HepG2 (cell line): ENCODE data around the gene PIK3CG. TPM values are rescaled to one million over a fixed set of nuclear protein-coding genes. Genes with fewer than 3 reads are reported as not detected.

Source experiments
- ATAC-seq: fragments of 200-7000 bp; cut with Tn5 transposase; 3 replicates; pipeline ENCODE4 v1.9.1; 2020; ENCODE audit warnings: mild to moderate bottlenecking, moderate library complexity
- BruUV-seq: library from RNA; stranded (reverse); fragments of 400-500 nt; replicated peaks from 2 replicates; lab custom pipeline; 2021; lab: Mats Ljungman, UMichigan
- CTCF ChIA-PET: fragments of 300-600 bp; formaldehyde crosslinking; extraction: SDS; loops from one replicate; lab custom pipeline; 2021; ENCODE audit warnings: low total read pairs, inconsistent platforms, low intra/inter-chr PET ratio; lab: Yijun Ruan, JAX
- POLR2A ChIA-PET: fragments of 350-600 bp; sonication (Branson Sonifier 250); formaldehyde crosslinking; loops from one replicate; lab custom pipeline; 2020; ENCODE audit warnings: antibody characterized with exemption, inconsistent platforms; lab: Yijun Ruan, JAX
- DNase-seq: peaks from one replicate; pipeline ENCODE4 v3.0.0-alpha.2; 2015; ENCODE audit warnings: low spot score
- FAIRE-seq: peaks from 3 replicates; lab custom pipeline; 2011; peaks lifted over from hg19 to GRCh38; lab: Jason Lieb, UNC
- H2AFZ ChIP-seq: one replicate; pipeline ENCODE4 v1.6.1; 2011; ENCODE audit warnings: low read length, inconsistent platforms
- H3K27ac ChIP-seq: fragments of 300-600 bp; 3 replicates; pipeline ENCODE4 v1.8.0; 2011; ENCODE audit warnings: mixed run types, mild to moderate bottlenecking, mixed read lengths, low read length, inconsistent platforms; ENCODE audit not compliant: insufficient read depth; ENCODE audit errors: extremely low read length
- H3K27me3 ChIP-seq, 2 experiments: fragments of 200-600 bp in 1 of 2; 2 replicates in 1 of 2; 3 replicates in 1 of 2; pipeline versions ENCODE4 v1.6.0 to v1.8.0; 2011; ENCODE audit warnings: low read length in 2 of 2, mild to moderate bottlenecking in 2 of 2, moderate library complexity in 2 of 2, inconsistent platforms in 1 of 2; ENCODE audit not compliant: insufficient read depth in 2 of 2, control insufficient read depth in 1 of 2
- H3K36me3 ChIP-seq, 2 experiments: fragments of 200-600 bp in 1 of 2; replicated peaks in 1 of 2; 2 replicates in 1 of 2; 3 replicates in 1 of 2; pipeline versions ENCODE4 v1.5.1 to v1.8.0; 2011; ENCODE audit warnings: low read length in 2 of 2, inconsistent platforms in 1 of 2; ENCODE audit not compliant: insufficient read depth in 2 of 2, control insufficient read depth in 1 of 2
- H3K4me1 ChIP-seq: 2 replicates; pipeline ENCODE4 v1.5.1; 2012; ENCODE audit warnings: low read length, inconsistent platforms; ENCODE audit not compliant: insufficient read depth
- H3K4me2 ChIP-seq: 2 replicates; pipeline ENCODE4 v1.6.0; 2011; ENCODE audit warnings: low read depth, low read length, inconsistent platforms
- H3K4me3 ChIP-seq, 3 experiments: fragments of 200-600 bp in 1 of 3; sonication (generic), shearing (Covaris generic) in 1 of 3; replicated peaks in 1 of 3; 2 replicates each; pipeline ENCODE4 v1.5.1; 2011 to 2016; ENCODE audit warnings: low read length in 3 of 3, inconsistent platforms in 2 of 3, low read depth in 2 of 3, mild to moderate bottlenecking in 2 of 3, control low read depth in 1 of 3, mixed read lengths in 1 of 3; ENCODE audit not compliant: insufficient read depth in 1 of 3
- H3K79me2 ChIP-seq: one replicate; pipeline ENCODE4 v1.6.1; 2011; ENCODE audit warnings: low read length, inconsistent platforms; ENCODE audit not compliant: insufficient read depth
- H3K9ac ChIP-seq: 2 replicates; pipeline ENCODE4 v1.6.0; 2011; ENCODE audit warnings: mild to moderate bottlenecking, low read depth, low read length, inconsistent platforms; ENCODE audit not compliant: insufficient read depth
- H3K9me3 ChIP-seq: 2 replicates; pipeline ENCODE4 v1.5.1; 2012; ENCODE audit warnings: mild to moderate bottlenecking, low read length
- H4K20me1 ChIP-seq: 2 replicates; pipeline ENCODE4 v1.6.0; 2011; ENCODE audit warnings: inconsistent platforms, mild to moderate bottlenecking, low read length, moderate library complexity; ENCODE audit not compliant: insufficient read depth
- AGO2 ChIP-seq: fragments of 200-400 bp; formaldehyde crosslinking; optimal IDR thresholded peaks from 2 replicates; pipeline ENCODE3; 2017; ENCODE audit warnings: mild to moderate bottlenecking, low read depth, low read length, moderate library complexity
- CHCHD3 ChIP-seq: sonication (generic); formaldehyde crosslinking; IDR thresholded peaks from 2 replicates; pipeline ENCODE4 v1.8.0; 2022; ENCODE audit warnings: mild to moderate bottlenecking, missing genetic modification reagents, moderate library complexity
- DPF2 ChIP-seq: sonication (generic); formaldehyde crosslinking; IDR thresholded peaks from 2 replicates; pipeline ENCODE4 v1.4.0; 2020; ENCODE audit warnings: mild to moderate bottlenecking, low read depth, missing genetic modification reagents, borderline replicate concordance
- GABPB1 ChIP-seq: IDR thresholded peaks from 2 replicates; pipeline ENCODE4 v1.6.1; 2016; ENCODE audit warnings: mild to moderate bottlenecking, missing genetic modification reagents, moderate library complexity, missing compliant biosample characterization
- GTF2F1 ChIP-seq: fragments of 150-350 bp; IDR thresholded peaks from 2 replicates; pipeline ENCODE4 v1.6.1; 2014; ENCODE audit warnings: low read length
- LCORL ChIP-seq, 2 experiments: fragments of 450-650 bp in 1 of 2; sonication (generic) in 1 of 2; formaldehyde crosslinking in 1 of 2; IDR thresholded peaks; 2 replicates each; pipeline versions ENCODE4 v1.5.0 to v1.6.1; 2017 to 2020; ENCODE audit warnings: antibody characterized with exemption in 1 of 2, missing genetic modification reagents in 1 of 2
- MAF1 ChIP-seq: sonication (generic); formaldehyde crosslinking; IDR thresholded peaks from 2 replicates; pipeline ENCODE4 v1.5.0; 2020; ENCODE audit warnings: missing genetic modification reagents, borderline replicate concordance
- PCBP2 ChIP-seq: fragments of 200-400 bp; formaldehyde crosslinking; optimal IDR thresholded peaks from 2 replicates; pipeline ENCODE3; 2018; ENCODE audit warnings: low read length, low read depth; ENCODE audit not compliant: poor library complexity, severe bottlenecking
- PPARG ChIP-seq: conservative IDR thresholded peaks from 2 replicates; pipeline ENCODE4 v1.6.1; 2016; ENCODE audit warnings: missing biosample characterization, missing genetic modification reagents
- RELA ChIP-seq: sonication (generic); formaldehyde crosslinking; IDR thresholded peaks from 2 replicates; pipeline ENCODE4 v1.4.0; 2020; ENCODE audit warnings: missing genetic modification reagents
- RFXANK ChIP-seq: IDR thresholded peaks from 2 replicates; pipeline ENCODE4 v1.6.1; 2016
- THYN1 ChIP-seq: sonication (generic); formaldehyde crosslinking; IDR thresholded peaks from 2 replicates; pipeline ENCODE4 v1.8.1; 2023; ENCODE audit warnings: low read depth, mild to moderate bottlenecking, moderate library complexity, missing genetic modification reagents, borderline replicate concordance
- ZFP36 ChIP-seq: fragments of 150-350 bp; IDR thresholded peaks from 2 replicates; pipeline ENCODE4 v1.6.1; 2018; ENCODE audit warnings: borderline replicate concordance, low read length, low read depth; ENCODE audit not compliant: partially characterized antibody
- ZFP41 ChIP-seq: sonication (generic); formaldehyde crosslinking; IDR thresholded peaks from 2 replicates; pipeline ENCODE4 v1.4.0; 2020; ENCODE audit warnings: mild to moderate bottlenecking, missing genetic modification reagents, borderline replicate concordance
- ZNF362 ChIP-seq: sonication (generic); formaldehyde crosslinking; IDR thresholded peaks from 2 replicates; pipeline ENCODE4 v1.4.0; 2020; ENCODE audit warnings: missing genetic modification reagents, mild to moderate bottlenecking, borderline replicate concordance
- ZNF609 ChIP-seq: sonication (generic); formaldehyde crosslinking; IDR thresholded peaks from 2 replicates; pipeline ENCODE4 v1.4.0; 2020; ENCODE audit warnings: mild to moderate bottlenecking, missing genetic modification reagents, borderline replicate concordance
- ZNF614 ChIP-seq: IDR thresholded peaks from 2 replicates; pipeline ENCODE4 v1.6.1; 2018; ENCODE audit warnings: missing biosample characterization, missing genetic modification reagents, inconsistent platforms, borderline replicate concordance
- WGBS: methylation state at CpG from one replicate; pipeline ENCODE4 v1.1.6; 2017; ENCODE audit warnings: low lambda C conversion rate; 5-methylcytosine and 5-hydroxymethylcytosine counted together
- in situ Hi-C: cut with HindIII; loops from 2 replicates; pipeline ENCODE4 v1.10.0; 2017; ENCODE audit warnings: low pct_unique_long_range_greater_than_20kb; ENCODE audit not compliant: extremely low pct_ligation_motif_present
- intact Hi-C: fragments of 100-400 bp; cut with micrococcal nuclease; formaldehyde crosslinking; loops from one replicate; pipeline ENCODE4 v1.10.0; 2022; ENCODE audit not compliant: unreplicated experiment
- polyA plus RNA-seq, 8 experiments: library from polyadenylated mRNA; depleted of rRNA in 3 of 8; stranded (reverse) in 7 of 8; unstranded in 1 of 8; fragments of >200 nt; fragmentation: Illumina TruSeq in 4 of 8; extraction: Trizol in 4 of 8; gene quantifications; 2 replicates each; pipeline versions ENCODE4 v1.2.1 to v1.2.3, GENCODE V29; 2011 to 2016; ENCODE audit warnings: low read depth in 4 of 8, missing spikeins in 1 of 8, mixed read lengths in 1 of 8; ENCODE audit not compliant: insufficient read depth in 1 of 8
- total RNA-seq, 5 experiments: library from RNA; depleted of rRNA; stranded (reverse); fragments of >200 nt; fragmentation: Illumina TruSeq; extraction: Trizol; gene quantifications; 2 replicates each; pipeline ENCODE4 v1.2.3, GENCODE V29; 2016; ENCODE audit warnings: low read depth in 1 of 5
- TF ChIP-seq, protein P1 (sequence below): sonication (generic); formaldehyde crosslinking; IDR thresholded peaks from 2 replicates; pipeline ENCODE4 v1.4.0; 2020; ENCODE audit warnings: missing genetic modification reagents; ENCODE audit errors: not compliant biosample characterization

The PIK3CG gene
- total and polyA plus RNA-seq, 2 of the 13 experiments (the other 11 are each of a cell fraction or from before 2014, with no cell fraction given) = not detected

DNA sequence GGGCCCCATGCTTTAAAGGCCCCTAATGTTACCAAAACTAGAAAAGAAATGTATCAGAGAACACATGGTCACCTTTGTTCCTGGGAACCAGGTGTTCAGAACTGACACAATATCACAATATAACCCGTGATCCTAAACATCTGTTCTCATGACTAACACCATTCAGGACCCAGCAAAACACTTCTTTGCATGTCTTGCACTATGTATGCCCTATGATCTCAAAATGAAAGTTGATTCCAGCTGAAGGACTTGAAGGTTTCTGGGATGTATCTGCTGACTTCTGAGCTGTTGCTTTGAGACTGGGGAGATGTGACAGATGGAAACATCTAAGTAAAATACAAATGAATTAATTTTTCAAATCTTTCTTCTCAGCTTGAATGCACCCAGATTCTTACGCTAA lies 37.5 kb upstream of the PIK3CG start (continued):
- TF ChIP-seq DPF2 (CRISPR knock-in tag) = no peak
- no peak for TF ChIP-seq RFXANK (CRISPR knock-in tag)
- TF ChIP-seq ZFP36 = no peak
- no peak for TF ChIP-seq ZFP41 (CRISPR knock-in tag)

- FAIRE-seq (no peak), DNase-seq (no peak), ATAC-seq (no peak)
- H3K36me3 ChIP-seq = no peaks in the 10 kb centered on the region
- in situ Hi-C loops = no loop called here
- no peak overlapping the region for H3K4me2 ChIP-seq
- ChIA-PET CTCF (no interaction called here), POLR2A (no interaction called here)
- H3K9me3 ChIP-seq = no peaks in the 10 kb centered on the region; the same call in 1 of the 2 replicates
- no peaks in the 10 kb centered on the region for H4K20me1 ChIP-seq
- no peaks in the 10 kb centered on the region for H3K79me2 ChIP-seq
- no peak overlapping the region for H3K9ac ChIP-seq
- no peak overlapping the region for H3K4me3 ChIP-seq
- H3K27ac ChIP-seq = no peak overlapping the region
- 21% methylated on average over 7 of the region's 7 CpGs for WGBS
- H2AFZ ChIP-seq = no peak overlapping the region
- no peaks in the 10 kb centered on the region for H3K4me1 ChIP-seq
- H3K27me3 ChIP-seq = peaks cover 0 to 10% of the 10 kb centered on the region in 2 experiments; a peak in 3 of 5 replicates
- BruUV-seq = no TSS peak
- intact Hi-C loops = no loop called here
- TF ChIP-seq LCORL (IDR thresholded peaks at IDR 0.05) (no peak), LCORL (CRISPR knock-in tag; IDR thresholded peaks at IDR 0.05) (no peak), AGO2 (no peak), PCBP2 (no peak), ZNF362 (CRISPR knock-in tag) (no peak), GTF2F1 (no peak), ZNF614 (CRISPR knock-in tag) (no peak), CHCHD3 (CRISPR knock-in tag) (no peak), THYN1 (no peak), PPARG (CRISPR knock-in tag) (no peak), MAF1 (CRISPR knock-in tag) (no peak), GABPB1 (CRISPR knock-in tag) (no peak), ZNF609 (no peak), RELA (CRISPR knock-in tag) (no peak)
- TF ChIP-seq, protein P1, sequence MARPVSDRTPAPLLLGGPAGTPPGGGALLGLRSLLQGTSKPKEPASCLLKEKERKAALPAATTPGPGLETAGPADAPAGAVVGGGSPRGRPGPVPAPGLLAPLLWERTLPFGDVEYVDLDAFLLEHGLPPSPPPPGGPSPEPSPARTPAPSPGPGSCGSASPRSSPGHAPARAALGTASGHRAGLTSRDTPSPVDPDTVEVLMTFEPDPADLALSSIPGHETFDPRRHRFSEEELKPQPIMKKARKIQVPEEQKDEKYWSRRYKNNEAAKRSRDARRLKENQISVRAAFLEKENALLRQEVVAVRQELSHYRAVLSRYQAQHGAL = no peak
Observed at GRCh38 chr7:106829496-106829895, 35.6 kb upstream of the PIK3CG start.
